ENCODE data around the gene MVD. TPM values are rescaled to one million over a fixed set of nuclear protein-coding genes. Genes with fewer than 3 reads are reported as not detected.

Gene MVD
- total and polyA plus RNA-seq, 2 of the 13 experiments (the other 11 are each of a cell fraction or from before 2014, with no cell fraction given): 28.1 to 187 TPM

DNA sequence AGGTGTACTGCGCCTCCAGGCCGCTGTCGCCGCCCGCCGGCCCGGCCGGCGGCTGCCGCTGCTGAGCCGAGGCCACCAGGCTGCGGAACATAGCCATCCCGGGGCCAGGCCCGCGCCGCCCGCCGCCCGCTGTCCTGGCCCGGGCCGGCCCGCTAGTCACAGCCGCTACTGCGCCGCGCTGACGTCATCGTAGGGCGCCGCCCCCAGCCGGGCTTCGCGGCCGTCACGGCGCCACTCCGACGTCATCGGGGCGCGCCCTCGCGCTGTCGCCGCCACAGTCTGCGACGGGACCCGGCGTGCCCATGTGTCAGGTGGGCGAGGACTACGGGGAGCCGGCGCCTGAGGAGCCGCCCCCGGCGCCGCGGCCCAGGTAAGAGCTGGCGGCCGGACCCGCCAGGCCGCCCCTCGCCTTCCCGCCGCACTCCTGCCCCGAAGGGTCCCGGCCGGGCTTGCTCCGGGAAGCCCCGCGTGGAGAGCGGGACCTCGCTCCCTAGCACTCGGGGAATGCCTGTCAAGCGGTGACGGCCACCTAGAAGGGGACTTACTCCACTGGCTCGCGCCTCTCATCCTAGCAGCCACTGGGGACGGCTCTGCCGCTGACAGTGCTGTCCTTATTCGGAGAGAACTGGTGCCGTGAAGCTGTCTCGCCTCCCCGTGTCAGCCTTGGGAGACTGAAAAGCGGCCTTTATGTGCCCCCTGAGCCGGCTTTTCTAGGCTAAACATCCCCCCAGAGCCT, 43.5 kb upstream of the MVD start, which contains the start of the genes CTU2 and RNF166 (continued):
- no peak for TF ChIP-seq GATA4 (IDR thresholded peaks at IDR 0.05; ENCODE audit: borderline replicate concordance, low read depth)
- no peak for TF ChIP-seq ZNF605 (CRISPR knock-in tag; IDR thresholded peaks at IDR 0.05)
- TF ChIP-seq HOXD1 (CRISPR knock-in tag; IDR thresholded peaks at IDR 0.05): no peak; the same call in 1 of the 2 replicates
- peak; percentile 58; the same call in 1 of the 2 replicates for TF ChIP-seq ZFP90 (CRISPR knock-in tag; IDR thresholded peaks at IDR 0.05; ENCODE audit: borderline replicate concordance)
- TF ChIP-seq SMAD9 (CRISPR knock-in tag; IDR thresholded peaks at IDR 0.05): no peak
- peak; percentile 91 for TF ChIP-seq IRF2 (CRISPR knock-in tag; IDR thresholded peaks at IDR 0.05)
- TF ChIP-seq, protein P1, sequence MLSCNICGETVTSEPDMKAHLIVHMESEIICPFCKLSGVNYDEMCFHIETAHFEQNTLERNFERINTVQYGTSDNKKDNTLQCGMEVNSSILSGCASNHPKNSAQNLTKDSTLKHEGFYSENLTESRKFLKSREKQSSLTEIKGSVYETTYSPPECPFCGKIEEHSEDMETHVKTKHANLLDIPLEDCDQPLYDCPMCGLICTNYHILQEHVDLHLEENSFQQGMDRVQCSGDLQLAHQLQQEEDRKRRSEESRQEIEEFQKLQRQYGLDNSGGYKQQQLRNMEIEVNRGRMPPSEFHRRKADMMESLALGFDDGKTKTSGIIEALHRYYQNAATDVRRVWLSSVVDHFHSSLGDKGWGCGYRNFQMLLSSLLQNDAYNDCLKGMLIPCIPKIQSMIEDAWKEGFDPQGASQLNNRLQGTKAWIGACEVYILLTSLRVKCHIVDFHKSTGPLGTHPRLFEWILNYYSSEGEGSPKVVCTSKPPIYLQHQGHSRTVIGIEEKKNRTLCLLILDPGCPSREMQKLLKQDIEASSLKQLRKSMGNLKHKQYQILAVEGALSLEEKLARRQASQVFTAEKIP (CRISPR knock-in tag; IDR thresholded peaks at IDR 0.05; ENCODE audit: borderline replicate concordance): no peak
- TF ChIP-seq, protein P2, sequence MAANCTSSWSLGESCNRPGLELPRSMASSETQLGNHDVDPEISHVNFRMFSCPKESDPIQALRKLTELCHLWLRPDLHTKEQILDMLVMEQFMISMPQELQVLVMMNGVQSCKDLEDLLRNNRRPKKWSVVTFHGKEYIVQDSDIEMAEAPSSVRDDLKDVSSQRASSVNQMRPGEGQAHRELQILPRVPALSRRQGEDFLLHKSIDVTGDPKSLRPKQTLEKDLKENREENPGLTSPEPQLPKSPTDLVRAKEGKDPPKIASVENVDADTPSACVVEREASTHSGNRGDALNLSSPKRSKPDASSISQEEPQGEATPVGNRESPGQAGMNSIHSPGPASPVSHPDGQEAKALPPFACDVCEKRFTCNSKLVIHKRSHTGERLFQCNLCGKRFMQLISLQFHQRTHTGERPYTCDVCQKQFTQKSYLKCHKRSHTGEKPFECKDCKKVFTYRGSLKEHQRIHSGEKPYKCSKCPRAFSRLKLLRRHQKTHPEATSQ (CRISPR knock-in tag; IDR thresholded peaks at IDR 0.05; ENCODE audit: borderline replicate concordance): 0 out of 2 replicates have a peak, but pooled peaks have one; percentile 65
- TF ChIP-seq KLF6 (CRISPR knock-in tag; IDR thresholded peaks at IDR 0.05): no peak
- TF ChIP-seq, protein P3, sequence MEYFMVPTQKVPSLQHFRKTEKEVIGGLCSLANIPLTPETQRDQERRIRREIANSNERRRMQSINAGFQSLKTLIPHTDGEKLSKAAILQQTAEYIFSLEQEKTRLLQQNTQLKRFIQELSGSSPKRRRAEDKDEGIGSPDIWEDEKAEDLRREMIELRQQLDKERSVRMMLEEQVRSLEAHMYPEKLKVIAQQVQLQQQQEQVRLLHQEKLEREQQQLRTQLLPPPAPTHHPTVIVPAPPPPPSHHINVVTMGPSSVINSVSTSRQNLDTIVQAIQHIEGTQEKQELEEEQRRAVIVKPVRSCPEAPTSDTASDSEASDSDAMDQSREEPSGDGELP (IDR thresholded peaks at IDR 0.05; ENCODE audit: borderline replicate concordance, low read depth): peak; percentile 70; the same call in 1 of the 2 replicates
- TF ChIP-seq XBP1 (CRISPR knock-in tag; IDR thresholded peaks at IDR 0.05): no peak
- TF ChIP-seq SALL1 (CRISPR knock-in tag; IDR thresholded peaks at IDR 0.05): peak; percentile 88
- TF ChIP-seq ZSCAN21 (CRISPR knock-in tag; IDR thresholded peaks at IDR 0.05; ENCODE audit: borderline replicate concordance): peak; percentile 78
- TF ChIP-seq FOXJ3 (CRISPR knock-in tag; IDR thresholded peaks at IDR 0.05; ENCODE audit: borderline replicate concordance): no peak
- TF ChIP-seq NCOA5 (CRISPR knock-in tag; IDR thresholded peaks at IDR 0.05): no peak
- TF ChIP-seq ZNF333 (CRISPR knock-in tag; IDR thresholded peaks at IDR 0.05; ENCODE audit: borderline replicate concordance): peak; percentile 51; the same call in 1 of the 2 replicates
- TF ChIP-seq ZNF549 (CRISPR knock-in tag; IDR thresholded peaks at IDR 0.05): no peak
- no peak for TF ChIP-seq FOXK2 (IDR thresholded peaks at IDR 0.05)
- 0 out of 2 replicates have a peak, but pooled peaks have one; percentile 82 for TF ChIP-seq ZNF792 (CRISPR knock-in tag; IDR thresholded peaks at IDR 0.05)
- TF ChIP-seq FOXP1 (IDR thresholded peaks at IDR 0.05): no peak
- no peak for TF ChIP-seq FOXP1 (CRISPR knock-in tag; IDR thresholded peaks at IDR 0.05)
- TF ChIP-seq, protein P4, sequence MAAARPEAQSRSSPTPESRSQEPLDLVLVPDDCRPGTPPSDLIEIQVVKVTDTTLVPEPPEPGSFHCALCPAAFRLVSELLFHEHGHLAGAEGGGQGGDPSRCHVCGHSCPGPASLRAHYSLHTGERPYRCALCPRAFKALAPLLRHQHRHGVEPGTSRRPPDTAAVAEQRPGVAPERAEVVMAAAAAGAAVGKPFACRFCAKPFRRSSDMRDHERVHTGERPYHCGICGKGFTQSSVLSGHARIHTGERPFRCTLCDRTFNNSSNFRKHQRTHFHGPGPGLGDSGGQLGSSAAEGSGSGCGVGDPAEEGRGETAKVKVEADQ (CRISPR knock-in tag; IDR thresholded peaks at IDR 0.05; ENCODE audit: borderline replicate concordance): peak; percentile 95
- TF ChIP-seq GATAD1 (CRISPR knock-in tag; IDR thresholded peaks at IDR 0.05): peak; percentile 97

Data from HepG2 (cell line).